Gastrocnemius medialis (tissue), 4 donors: ENCODE data around the gene SELENOI. TPM values are rescaled to one million over a fixed set of nuclear protein-coding genes. Genes with fewer than 3 reads are reported as not detected.

ENCODE experiments used
- ATAC-seq, 2 donors: fragments of 150-250 bp; one replicate each; pipeline ENCODE4 v1.9.1; 2016
- DNase-seq, 2 donors: peaks; one replicate each; pipeline ENCODE4 v3.0.0-alpha.2; 2019
- H3K27ac ChIP-seq, 4 donors: fragments of 200-600 bp; sonication (generic); 1 replicate in 1 of 4; 2 replicates in 3 of 4; pipeline ENCODE4 v1.5.1; 2016 to 2018; ENCODE audit warnings: mild to moderate bottlenecking in 2 of 4, moderate library complexity in 1 of 4
- H3K27me3 ChIP-seq, 3 donors: fragments of 200-600 bp; sonication (generic) in 2 of 3; 1 replicate in 1 of 3; 2 replicates in 2 of 3; pipeline versions ENCODE4 v1.5.1 to v1.6.0; 2016 to 2019; ENCODE audit warnings: mild to moderate bottlenecking in 1 of 3, moderate library complexity in 1 of 3
- H3K36me3 ChIP-seq, 2 donors: fragments of 200-600 bp; sonication (generic) in 1 of 2; one replicate each; pipeline ENCODE4 v1.5.1; 2017 to 2018
- H3K4me1 ChIP-seq, 2 donors: fragments of 200-600 bp; sonication (generic) in 1 of 2; one replicate each; pipeline ENCODE4 v1.5.1; 2016 to 2017; ENCODE audit warnings: mild to moderate bottlenecking in 2 of 2
- H3K4me3 ChIP-seq, 4 donors: fragments of 200-600 bp; sonication (generic) in 3 of 4; 1 replicate in 1 of 4; 2 replicates in 3 of 4; pipeline ENCODE4 v1.5.1; 2016 to 2019; ENCODE audit warnings: mild to moderate bottlenecking in 2 of 4
- H3K9me3 ChIP-seq, 3 donors: fragments of 200-600 bp; sonication (generic) in 2 of 3; 1 replicate in 1 of 3; 2 replicates in 2 of 3; pipeline ENCODE4 v1.5.1; 2016 to 2019
- CTCF ChIP-seq, 5 experiments: fragments of 450-650 bp in 3 of 5; fragments of 200-600 bp in 2 of 5; sonication (generic) in 2 of 5; IDR thresholded peaks in 4 of 5; conservative IDR thresholded peaks in 1 of 5; 1 replicate in 4 of 5; 2 replicates in 1 of 5; pipeline ENCODE4 v1.5.1; 2016 to 2019; ENCODE audit warnings: antibody characterized with exemption in 5 of 5, mild to moderate bottlenecking in 3 of 5, moderate library complexity in 3 of 5
- POLR2A ChIP-seq, 2 donors: fragments of 450-650 bp; IDR thresholded peaks; one replicate each; pipeline ENCODE4 v1.6.1; 2017; ENCODE audit warnings: antibody characterized with exemption in 2 of 2, mild to moderate bottlenecking in 2 of 2, moderate library complexity in 2 of 2
- in situ Hi-C, 4 donors: fragments of 200-750 bp; cut with MboI; loops; one replicate each; pipeline versions ENCODE4 v1.15.0 to v1.8.0; 2017; ENCODE audit warnings: low sequenced_read_pairs in 4 of 4
- intact Hi-C: fragments of 100-400 bp; cut with DNase I; formaldehyde crosslinking; loops from one replicate; pipeline ENCODE4 v1.15.1; 2023; ENCODE audit warnings: low total_unique reads
- total RNA-seq, 4 donors: library from RNA; depleted of rRNA; stranded (reverse); fragments of >200 nt; gene quantifications; one replicate each; pipeline versions ENCODE4 v1.1.0 to v1.2.3, GENCODE V29; 2016

The SELENOI gene
- total RNA-seq, 4 donors from 2014 or later, result 8.5 to 30.6 (median 17.0) TPM

GRCh38 chr2:26345283-26345544 lies 729 bp upstream of the SELENOI start:
- in situ Hi-C loops, result loop anchor here (25.0 kb wide), 2 partner anchors 358 to 383 kb away; partner anchors contain the start of gene KIF3C (in 1 of the 4)

GRCh38 chr2:26346454-26347053 lies 611 bp downstream of the SELENOI start, which contains the start of gene ADGRF3:
TSS of gene ADGRF3 (minus strand) at chr2:26346789. CDS start at chr2:26346234, 555 bp downstream.
- in situ Hi-C loops, result loop anchor here (25.0 kb wide), 2 partner anchors 359 to 384 kb away; partner anchors contain the start of gene KIF3C (in 1 of the 4)

More at GRCh38 chr2:26345283-26345544, 729 bp upstream of the SELENOI start:
- ATAC-seq, result no peak
- H3K27me3 ChIP-seq, result no peaks in the 10 kb centered on the region
- TF ChIP-seq CTCF (IDR thresholded peaks at IDR 0.05 in 4 of 5, conservative IDR thresholded peaks at IDR 0.05 in 1 of 5), result no peak
- TF ChIP-seq POLR2A (IDR thresholded peaks at IDR 0.05), result no peak
- intact Hi-C loops, result loop anchor here (5.0 to 10.0 kb wide), 4 partner anchors 108 to 630 kb away; partner anchors contain the start of genes ASXL2, MAPRE3 and SLC35F6
- H3K9me3 ChIP-seq, result no peaks in the 10 kb centered on the region
- DNase-seq, result no peak
- peak overlapping the region; percentile 87 to 95 (median 90) for H3K4me3 ChIP-seq
- peaks cover 26 to 27% of the 10 kb centered on the region in 2 donors for H3K4me1 ChIP-seq
- peak overlapping the region; percentile 90 to 95 (median 91) for H3K27ac ChIP-seq
- no peaks in the 10 kb centered on the region for H3K36me3 ChIP-seq

GRCh38 chr2:26347286-26347865 lies 1.4 kb downstream of the SELENOI start:
- in situ Hi-C loops, result loop anchor here (25.0 kb wide), 2 partner anchors 360 to 385 kb away; partner anchors contain the start of gene KIF3C (in 1 of the 4)
- intact Hi-C loops, result loop anchor here (5.0 to 10.0 kb wide), 4 partner anchors 110 to 627 kb away; partner anchors contain the start of genes ASXL2, MAPRE3 and SLC35F6
- no peak for ATAC-seq

More at GRCh38 chr2:26346454-26347053, 611 bp downstream of the SELENOI start, which contains the start of gene ADGRF3:
- H3K4me1 ChIP-seq, result peaks cover 26 to 27% of the 10 kb centered on the region in 2 donors
- peak; percentile 56 to 67 for DNase-seq
- intact Hi-C loops, result loop anchor here (5.0 to 10.0 kb wide), 4 partner anchors 109 to 628 kb away; partner anchors contain the start of genes ASXL2, MAPRE3 and SLC35F6
- H3K36me3 ChIP-seq, result no peaks in the 10 kb centered on the region
- H3K9me3 ChIP-seq, result no peaks in the 10 kb centered on the region
- peak; percentile 47 to 48 for ATAC-seq
- H3K27me3 ChIP-seq, result no peaks in the 10 kb centered on the region
- H3K4me3 ChIP-seq, result peak within 1 kb of the TSS; percentile 87 to 95 (median 92)
- peak within 1 kb of the TSS; percentile 91 to 98 (median 95) for H3K27ac ChIP-seq
- TF ChIP-seq CTCF (IDR thresholded peaks at IDR 0.05 in 4 of 5, conservative IDR thresholded peaks at IDR 0.05 in 1 of 5) (no peak), POLR2A (IDR thresholded peaks at IDR 0.05) (no peak)

GRCh38 chr2:26349690-26350089 lies 3.7 kb downstream of the SELENOI start:
- Histone ChIP-seq H3K27ac (no peak overlapping the region), H3K4me1 (peaks cover 21 to 22% of the 10 kb centered on the region in 2 donors), H3K9me3 (no peaks in the 10 kb centered on the region), H3K36me3 (no peaks in the 10 kb centered on the region), H3K27me3 (no peaks in the 10 kb centered on the region), H3K4me3 (no peak overlapping the region)
- DNase-seq, result no peak
- in situ Hi-C loops, result loop anchor here (25.0 kb wide), 2 partner anchors 362 to 387 kb away; partner anchors contain the start of gene KIF3C (in 1 of the 4)
- TF ChIP-seq CTCF (IDR thresholded peaks at IDR 0.05 in 4 of 5, conservative IDR thresholded peaks at IDR 0.05 in 1 of 5) (no peak), POLR2A (IDR thresholded peaks at IDR 0.05) (no peak)
- no peak for ATAC-seq
- intact Hi-C loops, result loop anchor here (5.0 to 10.0 kb wide), 4 partner anchors 112 to 625 kb away; partner anchors contain the start of genes ASXL2, MAPRE3 and SLC35F6

More at GRCh38 chr2:26347286-26347865, 1.4 kb downstream of the SELENOI start:
- H3K4me1 ChIP-seq, result peaks cover 26 to 27% of the 10 kb centered on the region in 2 donors
- no peaks in the 10 kb centered on the region for H3K36me3 ChIP-seq
- H3K27ac ChIP-seq, result peak overlapping the region; percentile 91 to 98 (median 95)
- TF ChIP-seq POLR2A (IDR thresholded peaks at IDR 0.05) (no peak), CTCF (IDR thresholded peaks at IDR 0.05 in 4 of 5, conservative IDR thresholded peaks at IDR 0.05 in 1 of 5) (no peak)
- DNase-seq, result no peak
- no peaks in the 10 kb centered on the region for H3K27me3 ChIP-seq
- peak overlapping the region; percentile 87 to 95 (median 92) for H3K4me3 ChIP-seq
- no peaks in the 10 kb centered on the region for H3K9me3 ChIP-seq
